Subcutaneous adipose tissue (tissue), 4 donors: ENCODE data around the gene BPIFB2. TPM values are rescaled to one million over a fixed set of nuclear protein-coding genes. Genes with fewer than 3 reads are reported as not detected.

Source experiments
- total RNA-seq, 4 donors: library from RNA; depleted of rRNA; stranded (reverse); fragments of >200 nt; gene quantifications; one replicate each; pipeline ENCODE4 v1.1.0, GENCODE V29; 2016
- TF ChIP-seq, protein P1 (sequence below): fragments of 450-650 bp; IDR thresholded peaks from one replicate; pipeline ENCODE4 v1.5.1; 2016; ENCODE audit warnings: low read depth, mild to moderate bottlenecking, control low read depth, antibody characterized with exemption, moderate library complexity

Gene BPIFB2
- total RNA-seq, 4 donors from 2014 or later, result not detected

DNA sequence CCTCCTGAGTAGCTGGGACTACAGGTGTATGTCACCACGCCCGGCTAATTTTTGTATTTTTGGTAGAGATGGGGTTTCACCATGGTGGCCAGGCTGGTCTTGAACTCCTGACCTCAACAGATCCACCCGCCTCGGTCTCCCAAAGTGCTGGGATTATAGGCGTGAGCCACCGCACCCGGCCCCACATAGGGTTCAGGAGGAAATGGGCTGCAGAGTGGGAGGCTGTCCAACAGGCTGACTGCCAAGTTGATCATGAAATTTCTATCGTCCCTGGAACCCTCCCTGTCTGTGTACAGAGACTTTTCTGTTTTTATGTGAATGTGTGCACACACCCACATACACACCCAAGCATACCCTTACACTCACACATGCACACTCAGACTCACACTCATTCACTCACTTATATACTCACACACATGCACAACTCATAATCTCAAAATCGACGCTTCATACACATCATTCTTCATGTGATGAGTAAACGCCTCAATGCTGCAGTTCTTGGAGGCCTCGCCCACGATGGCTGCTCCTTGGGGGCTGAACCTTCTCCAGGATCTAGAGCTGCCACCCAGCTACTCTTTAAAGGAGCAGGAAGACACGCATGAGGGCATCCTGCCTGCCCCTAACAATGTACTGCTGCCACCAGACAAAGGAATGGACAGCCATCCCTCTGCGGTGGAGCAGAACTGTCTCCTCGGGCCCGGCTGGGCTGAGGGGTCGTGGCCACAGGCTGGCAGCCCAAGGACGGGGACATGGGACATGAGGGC is 38.8 kb upstream of the BPIFB2 start:
- TF ChIP-seq, protein P1, sequence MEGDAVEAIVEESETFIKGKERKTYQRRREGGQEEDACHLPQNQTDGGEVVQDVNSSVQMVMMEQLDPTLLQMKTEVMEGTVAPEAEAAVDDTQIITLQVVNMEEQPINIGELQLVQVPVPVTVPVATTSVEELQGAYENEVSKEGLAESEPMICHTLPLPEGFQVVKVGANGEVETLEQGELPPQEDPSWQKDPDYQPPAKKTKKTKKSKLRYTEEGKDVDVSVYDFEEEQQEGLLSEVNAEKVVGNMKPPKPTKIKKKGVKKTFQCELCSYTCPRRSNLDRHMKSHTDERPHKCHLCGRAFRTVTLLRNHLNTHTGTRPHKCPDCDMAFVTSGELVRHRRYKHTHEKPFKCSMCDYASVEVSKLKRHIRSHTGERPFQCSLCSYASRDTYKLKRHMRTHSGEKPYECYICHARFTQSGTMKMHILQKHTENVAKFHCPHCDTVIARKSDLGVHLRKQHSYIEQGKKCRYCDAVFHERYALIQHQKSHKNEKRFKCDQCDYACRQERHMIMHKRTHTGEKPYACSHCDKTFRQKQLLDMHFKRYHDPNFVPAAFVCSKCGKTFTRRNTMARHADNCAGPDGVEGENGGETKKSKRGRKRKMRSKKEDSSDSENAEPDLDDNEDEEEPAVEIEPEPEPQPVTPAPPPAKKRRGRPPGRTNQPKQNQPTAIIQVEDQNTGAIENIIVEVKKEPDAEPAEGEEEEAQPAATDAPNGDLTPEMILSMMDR, result no peak

DNA sequence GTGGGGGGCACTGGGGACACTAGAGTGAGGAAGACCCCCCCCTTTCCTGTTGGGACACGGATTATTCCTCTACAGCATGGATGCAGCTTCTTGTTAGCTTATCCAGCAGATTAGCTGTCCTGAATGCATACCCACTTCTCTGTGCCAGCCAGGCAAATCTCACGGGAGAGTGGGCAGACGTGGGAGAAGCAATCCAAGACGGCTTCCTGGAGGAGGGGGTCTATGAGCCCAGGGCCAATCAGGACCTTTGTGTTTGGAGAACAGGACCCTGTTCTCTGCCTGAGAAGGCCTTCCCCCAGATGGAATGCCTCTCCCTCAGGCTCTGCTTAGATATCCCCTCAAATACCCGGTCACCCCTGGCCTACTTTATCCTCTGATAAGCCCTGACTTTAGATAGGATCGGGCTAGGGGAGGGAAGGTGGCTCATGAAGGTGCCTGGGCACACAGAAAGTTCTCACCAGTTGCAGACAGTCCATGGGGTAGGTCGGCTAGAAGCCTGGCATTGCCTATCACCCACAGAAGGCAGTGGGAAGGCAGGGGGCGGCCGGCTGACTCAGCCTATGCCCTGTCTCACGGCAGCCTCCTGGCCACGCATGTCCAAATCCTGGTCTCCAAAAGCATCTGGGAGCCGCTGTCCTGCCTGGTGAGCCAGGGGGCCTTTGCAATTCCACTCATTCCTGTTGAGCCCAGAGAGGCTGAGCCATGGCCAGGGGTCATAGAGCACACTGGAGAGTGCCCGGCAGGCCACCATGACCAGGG is 38.0 kb upstream of the BPIFB2 start:
- TF ChIP-seq, protein P1, result no peak

DNA sequence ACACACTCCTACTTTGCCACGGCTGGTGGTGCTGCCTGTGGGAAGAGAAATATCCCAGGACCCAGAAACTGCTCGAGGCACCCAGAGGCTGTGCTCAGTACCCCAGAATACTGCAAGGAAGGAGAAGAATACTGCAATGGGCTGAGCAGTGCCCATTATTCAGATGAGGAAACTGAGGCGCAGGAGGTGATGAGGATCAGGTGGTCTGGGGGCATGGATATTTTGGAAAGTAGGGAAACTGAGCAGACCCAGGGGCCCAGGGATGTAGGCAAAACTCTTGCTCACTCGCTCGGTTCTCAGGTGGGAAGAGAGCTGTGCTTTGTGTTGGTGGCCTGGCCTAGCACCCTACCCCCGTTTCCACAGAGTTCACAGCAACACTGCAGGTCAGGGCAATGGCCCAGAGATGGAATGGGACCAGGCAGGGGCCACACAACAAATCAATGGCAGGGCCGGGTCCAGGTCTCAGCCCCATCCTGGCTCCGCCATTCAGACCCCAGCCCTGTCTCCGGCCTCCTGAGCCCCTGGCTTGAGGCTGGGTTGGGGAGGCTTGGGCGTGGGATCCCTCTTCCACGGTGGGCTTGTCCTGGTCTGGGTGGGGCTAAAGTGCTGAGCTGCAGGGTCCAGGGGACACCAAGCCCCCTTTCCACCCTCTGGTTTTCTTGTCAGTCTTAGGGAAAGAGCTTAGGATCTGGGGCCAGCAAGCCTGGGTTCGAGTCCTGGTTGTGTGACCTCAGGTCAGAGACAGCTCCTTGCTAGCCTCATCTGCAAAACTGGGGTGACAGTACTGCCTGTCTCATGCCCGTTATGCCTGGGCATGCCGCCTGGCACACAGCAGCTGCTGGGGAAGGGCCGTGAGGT is 37.2 kb upstream of the BPIFB2 start:
- TF ChIP-seq, protein P1, result no peak

GRCh38 chr20:32970973-32971300 is 36.6 kb upstream of the BPIFB2 start:
- TF ChIP-seq, protein P1, result no peak

DNA sequence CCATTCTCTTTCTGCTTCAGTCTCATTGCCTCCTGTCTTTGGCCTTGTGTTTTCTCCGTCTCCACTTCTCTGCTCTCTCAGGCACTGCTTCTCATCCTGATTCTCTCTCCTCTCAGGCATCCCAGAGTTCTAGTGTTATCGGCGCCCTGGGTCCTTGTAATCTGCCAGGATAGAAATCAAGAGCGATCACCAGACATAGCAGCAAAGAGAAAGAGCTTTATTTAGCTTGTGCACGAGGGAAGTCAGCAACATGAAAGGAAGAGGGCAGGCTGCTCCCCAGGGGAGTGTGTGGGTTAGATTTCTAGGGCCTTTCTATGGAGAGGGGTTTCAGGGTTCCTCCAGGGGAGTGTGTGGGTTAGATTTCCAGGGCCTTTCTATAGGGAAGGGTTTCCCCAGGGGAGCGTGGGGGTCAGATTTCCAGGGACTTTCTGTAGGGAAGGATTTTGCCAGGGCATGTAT is 35.8 kb upstream of the BPIFB2 start:
- TF ChIP-seq, protein P1, result no peak

- TF ChIP-seq, protein P1, result no peak
These were observed 35.1 kb upstream of the BPIFB2 start for GRCh38 chr20:32972181-32973076.
